GM12873 (cell line): ENCODE data around the gene AADAC.

Source experiments
- TF ChIP-seq, protein P1 (sequence below): IDR thresholded peaks from 2 replicates; pipeline ENCODE4 v1.5.1; 2012; ENCODE audit warnings: low read depth, mild to moderate bottlenecking, moderate library complexity, low read length, control low read depth; ENCODE audit not compliant: insufficient read depth; ENCODE audit errors: missing control alignments

The AADAC gene, protein sequence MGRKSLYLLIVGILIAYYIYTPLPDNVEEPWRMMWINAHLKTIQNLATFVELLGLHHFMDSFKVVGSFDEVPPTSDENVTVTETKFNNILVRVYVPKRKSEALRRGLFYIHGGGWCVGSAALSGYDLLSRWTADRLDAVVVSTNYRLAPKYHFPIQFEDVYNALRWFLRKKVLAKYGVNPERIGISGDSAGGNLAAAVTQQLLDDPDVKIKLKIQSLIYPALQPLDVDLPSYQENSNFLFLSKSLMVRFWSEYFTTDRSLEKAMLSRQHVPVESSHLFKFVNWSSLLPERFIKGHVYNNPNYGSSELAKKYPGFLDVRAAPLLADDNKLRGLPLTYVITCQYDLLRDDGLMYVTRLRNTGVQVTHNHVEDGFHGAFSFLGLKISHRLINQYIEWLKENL

DNA sequence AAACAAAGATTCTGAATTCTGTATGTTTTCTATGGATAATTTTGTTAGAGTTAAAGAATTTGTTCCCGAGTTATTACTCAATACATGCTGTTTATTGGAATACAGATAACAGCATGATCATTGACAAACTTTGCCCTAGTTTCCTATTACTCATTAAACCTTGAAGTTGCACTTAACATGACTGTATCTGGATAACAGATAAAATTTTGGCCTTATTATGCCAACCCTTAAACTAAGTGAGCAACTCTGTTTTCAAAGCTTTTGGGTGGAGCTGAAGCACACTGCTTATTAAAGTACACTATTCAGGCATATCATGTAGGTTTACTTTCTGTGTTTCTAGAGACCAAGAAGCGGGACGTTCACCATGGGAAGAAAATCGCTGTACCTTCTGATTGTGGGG, at the start of gene AADAC:
Gene AADAC (plus strand): TSS at position 318 of the 400 bp plus-strand sequence. CDS start 47 bp downstream, at position 365.
- TF ChIP-seq, protein P1, sequence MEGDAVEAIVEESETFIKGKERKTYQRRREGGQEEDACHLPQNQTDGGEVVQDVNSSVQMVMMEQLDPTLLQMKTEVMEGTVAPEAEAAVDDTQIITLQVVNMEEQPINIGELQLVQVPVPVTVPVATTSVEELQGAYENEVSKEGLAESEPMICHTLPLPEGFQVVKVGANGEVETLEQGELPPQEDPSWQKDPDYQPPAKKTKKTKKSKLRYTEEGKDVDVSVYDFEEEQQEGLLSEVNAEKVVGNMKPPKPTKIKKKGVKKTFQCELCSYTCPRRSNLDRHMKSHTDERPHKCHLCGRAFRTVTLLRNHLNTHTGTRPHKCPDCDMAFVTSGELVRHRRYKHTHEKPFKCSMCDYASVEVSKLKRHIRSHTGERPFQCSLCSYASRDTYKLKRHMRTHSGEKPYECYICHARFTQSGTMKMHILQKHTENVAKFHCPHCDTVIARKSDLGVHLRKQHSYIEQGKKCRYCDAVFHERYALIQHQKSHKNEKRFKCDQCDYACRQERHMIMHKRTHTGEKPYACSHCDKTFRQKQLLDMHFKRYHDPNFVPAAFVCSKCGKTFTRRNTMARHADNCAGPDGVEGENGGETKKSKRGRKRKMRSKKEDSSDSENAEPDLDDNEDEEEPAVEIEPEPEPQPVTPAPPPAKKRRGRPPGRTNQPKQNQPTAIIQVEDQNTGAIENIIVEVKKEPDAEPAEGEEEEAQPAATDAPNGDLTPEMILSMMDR, result no peak

DNA sequence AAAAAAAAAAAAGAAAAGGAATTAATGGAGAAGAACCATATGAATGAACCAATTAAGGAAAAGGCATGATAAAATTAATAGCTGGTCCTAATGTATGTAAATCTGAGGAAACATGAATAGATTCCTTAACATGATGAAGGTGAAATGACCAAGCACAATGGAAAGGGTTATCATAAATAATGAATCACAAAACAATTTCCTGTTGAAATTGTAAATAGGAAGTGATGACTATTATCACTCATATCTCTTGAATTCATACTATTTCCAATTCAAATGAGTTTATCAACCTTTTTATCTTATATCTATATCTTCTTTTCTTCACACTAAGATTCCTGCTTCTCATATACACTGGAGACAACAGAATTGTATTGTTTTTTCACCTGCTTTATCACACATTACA, 48.2 kb upstream of the AADAC start:
- TF ChIP-seq, protein P1, result no peak

DNA sequence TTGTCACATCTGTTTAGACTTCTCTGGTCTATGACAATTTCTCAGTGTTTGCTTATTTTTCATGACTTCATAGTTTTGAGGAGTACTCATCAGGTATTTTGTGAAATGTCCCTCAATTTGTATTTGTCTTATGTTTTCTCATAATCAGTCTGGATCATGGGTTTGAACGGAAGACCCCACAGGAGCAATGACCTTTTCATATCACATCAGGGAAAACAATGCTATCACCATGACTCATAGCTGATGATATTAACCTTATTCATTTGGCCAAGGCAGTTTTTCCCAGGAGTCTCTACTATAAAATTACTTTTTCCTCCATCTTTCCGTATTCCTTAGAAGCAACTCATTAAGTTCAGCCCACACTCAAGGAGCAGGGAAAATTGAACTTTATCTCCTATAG, 47.5 kb upstream of the AADAC start:
- TF ChIP-seq, protein P1, result no peak

DNA sequence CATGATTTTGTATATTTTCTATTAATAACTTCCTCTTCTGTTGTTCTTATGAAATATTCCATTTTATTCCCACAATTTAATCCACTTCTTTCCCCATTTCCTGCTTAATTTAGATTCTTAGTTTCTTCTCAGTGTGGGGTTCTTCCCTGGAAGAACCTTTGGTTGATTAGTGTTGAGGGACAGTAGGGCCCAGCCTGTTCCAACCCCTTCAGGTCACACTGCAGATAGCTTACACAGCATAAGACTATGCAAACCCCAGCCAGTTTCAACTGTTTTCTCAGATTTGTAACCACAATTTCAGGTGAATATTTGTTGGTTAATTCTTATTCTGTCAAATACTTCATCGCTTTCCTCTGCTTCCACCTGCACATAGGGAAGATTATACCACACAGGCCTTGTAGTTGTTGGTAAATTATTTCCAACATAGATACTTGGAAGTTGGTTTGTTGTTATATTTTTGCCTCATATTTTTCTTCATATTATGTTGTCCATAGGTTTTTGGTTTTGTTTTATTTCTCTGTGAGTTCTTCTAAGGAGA, 45.5 kb upstream of the AADAC start:
- TF ChIP-seq, protein P1, result no peak

DNA sequence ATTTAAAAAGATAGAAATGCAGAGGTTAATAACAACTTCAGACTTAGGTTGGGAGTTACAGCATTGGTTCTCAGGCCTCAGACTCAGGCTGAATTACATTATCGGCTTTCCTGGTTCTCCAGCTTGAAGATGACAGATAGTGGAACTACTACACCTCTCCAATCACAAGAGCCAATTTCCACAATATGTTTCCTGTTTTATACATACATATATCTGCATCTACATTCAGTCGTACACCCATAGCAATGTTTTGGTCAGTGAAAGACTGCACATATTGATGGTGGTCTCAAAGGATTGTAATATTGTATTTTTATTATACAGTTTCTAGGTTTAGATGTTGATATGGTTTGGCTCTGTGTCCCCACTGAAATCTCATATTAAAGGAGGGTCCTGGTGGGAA, 44.7 kb upstream of the AADAC start:
- TF ChIP-seq, protein P1, result no peak

DNA sequence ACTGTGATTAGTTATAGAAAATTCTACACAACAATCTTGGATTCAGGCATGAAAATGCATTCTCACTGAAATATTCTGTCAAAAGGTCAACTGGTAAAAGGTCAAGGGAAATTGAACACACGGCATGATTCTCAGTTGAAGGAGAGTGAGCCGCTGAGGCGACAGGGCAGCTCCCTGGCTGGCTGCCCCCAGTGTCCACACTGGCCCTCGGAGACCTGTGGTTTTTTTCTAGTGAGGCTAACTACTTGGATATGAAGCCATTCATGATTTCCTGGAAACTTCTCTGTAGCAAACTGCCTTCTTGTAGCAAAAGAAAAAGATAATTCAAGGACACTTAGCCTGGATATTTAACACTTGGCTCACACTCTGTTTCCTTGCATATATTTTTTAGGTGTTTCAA, 43.0 kb upstream of the AADAC start:
- TF ChIP-seq, protein P1, result no peak

DNA sequence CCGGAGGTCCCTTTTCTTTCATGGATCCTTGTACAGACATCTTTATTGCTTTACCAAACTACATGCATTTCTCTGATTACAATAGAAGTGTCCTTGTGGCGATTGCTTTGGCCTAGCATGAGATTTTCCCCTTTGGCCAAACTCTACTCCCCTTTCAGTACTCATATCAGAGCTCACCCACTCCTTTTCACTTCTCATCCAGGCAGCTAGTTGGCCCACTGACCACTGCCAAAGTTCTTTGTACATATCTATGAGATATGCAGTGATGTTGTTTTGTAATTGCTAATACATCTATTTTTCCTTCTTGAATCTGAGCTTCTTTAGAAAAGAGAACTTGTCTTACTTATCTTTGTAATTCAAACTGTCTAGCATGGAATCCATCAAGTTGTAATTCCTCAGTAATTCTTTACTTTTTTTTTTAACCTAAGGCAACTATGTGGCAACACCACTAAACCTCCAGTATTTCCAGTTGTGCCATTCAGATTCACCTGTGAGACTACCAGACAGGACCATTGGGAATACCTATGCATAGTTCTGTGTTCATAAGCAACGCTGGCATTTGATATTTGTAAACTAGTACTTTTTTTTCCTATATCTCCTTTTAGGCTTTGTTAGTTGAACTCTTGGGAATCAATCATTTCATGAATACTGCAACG, 41.0 kb upstream of the AADAC start:
- TF ChIP-seq, protein P1, result no peak
